Jurkat, Clone E6-1 (cell line): ENCODE results near the gene INSM1. TPM values are rescaled to one million over a fixed set of nuclear protein-coding genes. Genes with fewer than 3 reads are reported as not detected.
"Not testable (repeated sequence)": the region's sequence is repeated elsewhere in the genome, so short reads cannot be mapped to it uniquely, and the experiment has no call there.

Experiments
- DNase-seq: peaks from one replicate; pipeline ENCODE4 v3.0.0-alpha.2; 2011; ENCODE audit warnings: low read depth, low spot score
- H3K4me3 ChIP-seq: 2 replicates; pipeline ENCODE4 v1.5.1; 2011; ENCODE audit warnings: mild to moderate bottlenecking, low read length, control low read depth, moderate library complexity
- polyA plus RNA-seq: library from polyadenylated mRNA; unstranded; fragments of >200 nt; gene quantifications from one replicate; pipeline ENCODE4 v1.2.1, GENCODE V29; 2012; ENCODE audit warnings: missing spikeins; ENCODE audit not compliant: insufficient read length, insufficient read depth

INSM1 gene, protein sequence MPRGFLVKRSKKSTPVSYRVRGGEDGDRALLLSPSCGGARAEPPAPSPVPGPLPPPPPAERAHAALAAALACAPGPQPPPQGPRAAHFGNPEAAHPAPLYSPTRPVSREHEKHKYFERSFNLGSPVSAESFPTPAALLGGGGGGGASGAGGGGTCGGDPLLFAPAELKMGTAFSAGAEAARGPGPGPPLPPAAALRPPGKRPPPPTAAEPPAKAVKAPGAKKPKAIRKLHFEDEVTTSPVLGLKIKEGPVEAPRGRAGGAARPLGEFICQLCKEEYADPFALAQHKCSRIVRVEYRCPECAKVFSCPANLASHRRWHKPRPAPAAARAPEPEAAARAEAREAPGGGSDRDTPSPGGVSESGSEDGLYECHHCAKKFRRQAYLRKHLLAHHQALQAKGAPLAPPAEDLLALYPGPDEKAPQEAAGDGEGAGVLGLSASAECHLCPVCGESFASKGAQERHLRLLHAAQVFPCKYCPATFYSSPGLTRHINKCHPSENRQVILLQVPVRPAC
- polyA plus RNA-seq: 1.3 TPM

DNA sequence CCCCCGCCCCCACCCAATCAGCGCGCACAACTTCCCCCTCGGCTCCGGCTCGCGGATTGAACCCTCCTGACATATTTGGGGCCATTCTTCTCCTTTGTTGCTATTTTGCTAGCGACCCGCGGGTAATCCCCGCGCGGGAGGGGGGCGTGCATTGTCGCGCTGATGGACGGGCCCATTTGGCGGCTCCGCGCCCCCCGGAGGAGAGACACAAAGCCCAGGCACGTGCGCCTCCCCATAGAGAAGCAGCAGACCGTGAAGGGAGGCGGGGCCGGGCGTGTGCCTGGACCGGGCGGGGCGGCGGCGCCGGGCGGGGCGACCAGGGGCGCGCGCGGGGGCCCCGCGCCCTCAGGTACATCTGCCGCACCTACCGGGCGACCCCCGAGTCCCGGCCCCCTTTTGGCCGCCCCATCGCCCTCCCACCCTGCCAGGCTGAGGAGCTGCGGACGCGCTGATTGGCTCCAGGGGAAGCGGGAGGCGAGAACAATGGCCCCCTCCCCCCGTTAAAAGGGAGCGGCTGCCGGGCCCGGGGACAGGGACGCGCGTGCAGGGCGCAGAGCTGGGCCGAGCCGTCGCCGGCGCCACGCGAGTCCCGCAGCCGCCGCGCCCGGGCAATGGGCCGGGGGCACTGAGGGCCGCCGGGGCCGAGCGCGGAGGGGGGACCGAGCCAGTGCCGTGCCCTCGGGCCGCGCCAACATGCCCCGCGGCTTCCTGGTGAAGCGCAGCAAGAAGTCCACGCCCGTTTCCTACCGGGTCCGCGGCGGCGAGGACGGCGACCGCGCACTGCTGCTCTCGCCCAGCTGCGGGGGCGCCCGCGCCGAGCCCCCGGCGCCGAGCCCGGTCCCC is at the start of gene INSM1:
Gene INSM1 (plus strand): TSS at position 530 of the 843 bp plus-strand sequence. CDS start 164 bp downstream, at position 694.
- H3K4me3 ChIP-seq: no peak within 1 kb of the TSS
- DNase-seq: no peak

DNA sequence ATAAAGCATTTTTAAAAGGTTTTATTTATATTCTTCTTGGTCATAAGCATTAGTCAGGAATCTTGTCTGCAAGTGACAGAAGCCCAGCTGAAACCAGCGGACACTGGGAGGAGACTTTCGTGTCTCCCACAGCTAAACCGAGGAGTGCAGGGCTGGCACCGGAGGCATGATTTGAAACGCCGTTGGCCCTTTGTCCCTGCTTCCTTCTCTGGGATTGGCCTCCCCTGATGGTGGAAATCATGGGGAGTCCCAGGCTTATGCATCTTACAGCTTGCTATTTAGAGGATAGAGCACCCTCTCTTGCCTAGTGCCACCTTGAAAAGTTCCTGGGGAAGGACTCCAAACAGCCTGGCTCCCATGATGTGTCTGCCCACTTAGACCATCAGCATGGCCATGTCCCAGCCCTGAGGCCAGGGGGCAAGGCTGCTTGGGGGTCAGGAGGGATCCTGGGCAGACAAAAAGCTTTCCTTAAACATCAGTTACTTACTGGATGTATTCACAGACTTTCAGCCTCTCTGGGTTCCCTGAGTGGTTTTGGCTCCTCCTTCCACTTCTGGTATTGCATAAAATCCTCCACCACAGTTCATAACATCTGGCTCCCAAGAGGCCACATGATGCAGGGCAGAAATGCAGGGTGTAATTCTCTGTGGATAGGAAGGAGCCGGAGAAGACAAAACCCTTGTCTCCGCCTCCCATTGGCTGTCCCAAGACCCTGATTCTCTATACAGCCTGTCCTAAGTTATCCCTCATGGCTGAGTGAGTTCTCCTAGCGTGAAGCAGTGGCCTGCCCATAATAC is 49.3 kb upstream of the INSM1 start:
- H3K4me3 ChIP-seq: no peak overlapping the region
- DNase-seq: no peak

- no peak overlapping the region for H3K4me3 ChIP-seq
- DNase-seq: no peak
Measured at GRCh38 chr20:20321134-20321533, 46.8 kb upstream of the INSM1 start.

DNA sequence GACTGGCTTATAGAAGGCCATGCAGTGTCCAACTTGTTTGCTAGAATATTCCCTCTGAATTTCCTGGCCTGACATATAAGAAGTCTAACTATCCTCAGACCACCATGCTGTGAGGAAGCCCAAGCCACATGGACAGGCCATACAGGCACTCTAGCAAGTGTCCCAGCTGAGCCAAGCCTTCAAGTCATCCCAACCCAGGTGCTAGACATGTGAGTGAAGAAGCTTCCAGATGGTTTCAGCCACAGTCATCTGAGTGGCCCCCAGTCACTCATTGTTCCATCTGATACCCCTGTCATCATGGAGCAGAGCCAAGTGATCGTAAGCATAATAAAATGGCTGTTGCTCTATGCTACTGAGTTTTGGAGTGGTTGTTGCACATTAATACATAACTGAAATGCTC is 46.0 kb upstream of the INSM1 start:
- no peak overlapping the region for H3K4me3 ChIP-seq
- no peak for DNase-seq

DNA sequence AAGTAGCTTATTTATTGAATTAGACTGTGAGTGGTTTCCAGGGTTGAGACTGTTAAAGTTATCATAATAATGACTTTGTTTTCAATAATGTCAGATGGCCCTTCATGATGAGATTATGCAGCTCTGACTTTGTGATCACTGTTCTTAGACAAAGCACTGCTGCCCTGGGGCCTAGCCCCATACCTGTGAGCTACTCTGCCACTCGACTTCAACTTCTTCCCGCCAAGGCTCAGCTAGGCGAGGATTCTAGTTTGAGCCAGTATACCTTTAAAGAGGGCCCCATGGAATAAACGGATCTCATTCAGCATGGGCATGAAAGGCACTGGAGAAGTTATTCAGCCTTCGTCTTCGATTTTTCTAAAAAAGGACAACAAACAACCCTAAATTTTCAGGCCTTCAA is 45.0 kb upstream of the INSM1 start:
- H3K4me3 ChIP-seq: no peak overlapping the region
- DNase-seq: no peak

DNA sequence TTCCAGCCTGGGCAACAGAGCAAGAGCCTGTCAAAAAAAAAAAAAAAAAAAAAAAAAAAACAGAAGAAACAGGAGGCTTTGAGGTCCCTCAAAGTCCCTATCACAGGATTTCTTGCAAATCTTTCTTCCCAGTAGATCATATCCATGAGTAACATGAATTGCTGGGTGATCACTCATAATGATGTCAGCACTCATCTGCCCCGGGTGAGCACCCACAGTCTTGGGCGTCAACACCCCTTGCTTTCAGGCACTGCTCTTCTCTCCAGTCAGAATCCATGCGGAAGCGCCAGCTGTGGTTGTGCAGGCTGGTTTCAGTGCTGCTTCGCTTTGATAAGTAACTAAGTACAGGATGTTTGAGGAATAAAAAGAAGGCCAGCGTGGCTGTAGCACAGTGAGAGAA is 40.2 kb upstream of the INSM1 start:
- DNase-seq: no peak
- H3K4me3 ChIP-seq: no peak overlapping the region

- H3K4me3 ChIP-seq: no peak overlapping the region
- no peak for DNase-seq
Measured at GRCh38 chr20:20329564-20329963, 38.3 kb upstream of the INSM1 start.

GRCh38 chr20:20331156-20331555 is 36.7 kb upstream of the INSM1 start:
- no peak for DNase-seq
- H3K4me3 ChIP-seq: no peak overlapping the region

DNA sequence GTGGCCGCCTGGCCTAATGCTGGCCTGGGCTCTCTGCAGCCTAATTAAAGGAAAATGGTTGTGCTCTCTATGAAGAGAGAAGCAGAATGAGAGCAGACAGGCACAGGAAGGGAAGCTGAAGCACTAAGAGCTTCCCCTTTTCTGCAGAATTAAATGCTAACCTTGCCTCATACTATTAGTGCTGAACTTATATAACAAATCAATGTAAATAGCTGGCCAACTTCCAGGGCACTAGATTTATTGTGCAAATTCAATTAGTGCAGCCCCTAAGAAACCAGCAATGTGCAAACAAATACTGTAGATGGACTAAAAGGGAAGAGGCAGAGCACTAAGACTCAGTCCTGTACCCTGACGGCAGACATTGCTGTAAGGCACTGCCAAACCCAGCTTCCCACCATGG is 36.1 kb upstream of the INSM1 start:
- DNase-seq: no peak
- H3K4me3 ChIP-seq: no peak overlapping the region

DNA sequence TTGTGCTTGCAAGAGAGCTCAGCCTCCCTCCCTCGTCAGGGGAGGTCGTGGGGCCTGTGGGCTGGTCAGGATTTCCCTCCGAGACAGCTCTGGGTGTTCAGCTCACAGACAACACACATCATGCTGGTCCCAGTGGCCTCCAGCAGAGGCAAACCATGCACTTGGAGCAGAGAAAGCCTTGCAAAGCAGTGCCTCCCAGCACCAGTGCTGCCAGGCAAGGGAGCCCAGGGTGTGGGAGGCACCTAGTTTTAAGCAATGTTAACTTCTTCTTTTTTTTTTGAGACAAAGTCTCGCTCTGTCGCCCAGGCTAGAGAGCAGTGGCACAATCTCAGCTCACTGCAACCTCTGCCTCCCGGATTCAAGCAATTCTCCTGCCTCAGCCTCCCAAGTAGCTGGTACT is 34.0 kb upstream of the INSM1 start:
- no peak for DNase-seq

DNA sequence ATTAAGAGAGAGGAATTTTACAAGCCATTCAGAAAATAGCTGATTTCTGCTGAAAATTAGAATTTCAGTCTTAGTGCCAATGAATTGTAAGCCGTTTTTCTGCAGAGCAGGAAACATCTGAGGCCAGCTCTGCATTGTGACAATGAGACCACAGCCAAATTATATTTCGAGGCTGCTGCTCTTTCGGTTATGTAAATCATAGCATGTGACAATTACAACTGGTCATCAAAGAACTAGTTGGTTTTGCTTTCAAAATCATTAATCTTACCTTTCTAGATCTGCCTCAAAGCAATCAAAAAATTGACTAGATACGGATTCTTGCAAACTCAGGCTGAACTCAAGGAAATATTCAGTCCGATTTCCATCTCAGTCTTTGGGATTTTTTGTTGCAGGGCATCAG is 33.4 kb upstream of the INSM1 start:
- H3K4me3 ChIP-seq: no peak overlapping the region
- no peak for DNase-seq

More for the DNA sequence above, 34.0 kb upstream of the INSM1 start:
- H3K4me3 ChIP-seq: no peak overlapping the region

DNA sequence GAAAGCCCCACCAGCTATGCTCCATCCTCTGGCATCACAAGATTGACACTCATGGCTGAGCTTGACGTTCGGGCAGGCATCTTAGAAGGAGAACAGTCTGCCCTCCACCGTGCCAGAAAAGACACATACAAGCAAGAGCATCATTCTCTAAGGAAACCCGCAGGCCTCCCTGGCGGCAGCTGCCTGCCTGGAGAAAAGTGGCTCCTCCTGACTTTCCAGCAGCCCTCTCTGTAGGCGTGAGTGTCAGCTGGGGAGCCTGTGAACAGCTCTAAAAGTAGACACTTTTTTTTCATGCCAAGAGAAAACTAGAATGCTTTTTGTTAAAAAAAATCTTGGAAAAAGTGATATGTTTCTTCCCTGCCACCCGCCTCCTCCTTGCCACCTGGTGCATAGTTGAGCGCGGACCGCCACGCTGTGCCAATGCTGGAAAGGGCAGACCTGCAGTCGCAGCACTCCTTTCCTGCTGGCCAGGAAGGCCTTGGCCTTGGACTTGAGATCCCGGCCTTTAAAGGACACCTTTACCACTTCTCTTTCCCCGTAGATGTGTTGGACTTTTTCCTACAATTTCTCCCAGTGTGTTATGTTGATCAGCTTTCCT is 29.7 kb upstream of the INSM1 start:
- no peak for DNase-seq
- no peak overlapping the region for H3K4me3 ChIP-seq

DNA sequence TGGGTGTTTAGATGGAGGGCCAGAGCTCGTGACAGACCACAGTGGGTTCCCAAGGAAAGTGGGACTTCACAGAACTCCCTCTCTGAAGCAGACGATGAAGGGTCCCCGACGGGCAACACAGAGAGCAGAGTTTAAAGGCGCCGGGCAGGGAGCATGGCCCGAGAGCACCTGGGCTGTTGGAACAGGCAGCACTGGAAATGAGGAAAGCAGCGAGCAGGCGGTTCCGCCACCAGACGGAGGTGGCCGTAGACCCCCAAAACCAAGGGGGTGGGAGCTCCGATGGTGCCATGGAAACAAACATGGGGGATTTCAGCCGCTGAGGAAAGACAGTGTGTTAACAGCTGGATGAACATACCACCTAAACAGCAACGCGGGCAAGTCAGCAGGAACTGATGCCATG is 27.5 kb upstream of the INSM1 start:
- no peak for DNase-seq

GRCh38 chr20:20341371-20341770 is 26.5 kb upstream of the INSM1 start:
- H3K4me3 ChIP-seq: no peak overlapping the region
- DNase-seq: no peak

More for the DNA sequence above, 27.5 kb upstream of the INSM1 start:
- no peak overlapping the region for H3K4me3 ChIP-seq

GRCh38 chr20:20342066-20342465 is 25.8 kb upstream of the INSM1 start:
- no peak overlapping the region for H3K4me3 ChIP-seq
- DNase-seq: no peak

DNA sequence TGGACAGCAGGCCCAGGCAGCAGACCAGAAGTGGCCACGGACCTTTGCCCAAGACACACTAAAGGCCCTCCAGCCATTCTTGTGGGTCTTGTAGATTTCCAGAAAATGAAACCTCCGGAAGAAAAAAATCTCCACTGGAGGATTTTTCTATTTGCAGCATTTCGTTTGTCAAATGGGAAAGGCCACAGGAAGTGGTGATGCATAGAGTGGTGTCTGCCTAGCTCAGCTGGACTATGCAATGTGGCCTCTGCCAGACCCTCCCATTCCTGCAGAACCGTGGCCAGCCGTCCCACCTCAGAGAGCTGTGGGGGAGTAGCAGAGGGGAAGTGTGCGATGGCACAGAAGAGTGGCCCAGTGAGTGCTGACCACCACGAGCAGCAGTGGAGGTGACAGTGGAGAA is 24.0 kb upstream of the INSM1 start:
- no peak for DNase-seq
- H3K4me3 ChIP-seq: no peak overlapping the region

DNA sequence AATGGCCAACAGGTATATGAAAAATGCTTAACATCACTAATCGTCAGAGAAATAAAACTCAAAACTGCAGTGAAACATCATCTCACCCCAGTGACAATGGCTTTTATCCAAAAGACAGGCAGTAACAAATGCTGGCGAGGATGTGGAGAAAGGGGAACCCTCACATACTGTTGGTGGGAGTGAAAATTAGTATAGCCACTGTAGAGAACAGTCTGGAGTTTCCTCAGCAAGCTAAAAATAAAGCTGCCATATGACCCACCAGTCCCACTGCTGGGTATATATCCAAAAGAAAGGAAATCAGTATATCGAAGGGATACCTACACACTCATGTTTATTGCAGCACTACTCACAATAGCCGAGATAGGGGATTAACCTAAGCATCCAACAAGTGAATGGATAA is 23.4 kb upstream of the INSM1 start:
- H3K4me3 ChIP-seq: no peak overlapping the region
- no peak for DNase-seq

- no peak overlapping the region for H3K4me3 ChIP-seq
- no peak for DNase-seq
Measured at GRCh38 chr20:20353576-20353975, 14.3 kb upstream of the INSM1 start.

DNA sequence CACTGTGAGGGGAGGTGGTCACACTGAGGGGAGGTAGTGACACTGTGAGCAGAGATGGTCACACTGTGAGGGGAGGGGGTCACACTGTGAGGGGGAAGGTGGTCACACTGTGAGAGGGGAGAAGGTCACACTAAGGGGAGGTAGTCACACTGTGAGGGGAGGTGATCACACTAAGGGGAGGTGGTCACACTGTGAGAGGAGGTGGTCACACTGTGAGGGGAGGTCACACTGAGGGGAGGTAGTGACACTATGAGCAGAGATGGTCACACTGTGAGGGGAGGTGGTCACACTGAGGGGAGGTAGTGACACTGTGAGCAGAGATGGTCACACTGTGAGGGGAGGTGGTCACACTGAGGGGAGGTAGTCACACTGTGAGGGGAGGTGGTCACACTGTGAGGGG is 12.4 kb upstream of the INSM1 start:
- not testable (repeated sequence) for H3K4me3 ChIP-seq, DNase-seq
